Testis (tissue), 2 donors: ENCODE data around the gene TMEM151A.

Source experiments
- POLR2A ChIP-seq: fragments of 450-650 bp; IDR thresholded peaks from one replicate; pipeline ENCODE4 v1.6.1; 2017; ENCODE audit warnings: antibody characterized with exemption, mild to moderate bottlenecking, moderate library complexity
- TF ChIP-seq, protein P1 (sequence below), 3 experiments: fragments of 450-650 bp in 2 of 3; fragments of 200-600 bp in 1 of 3; sonication (generic) in 1 of 3; IDR thresholded peaks; one replicate each; pipeline ENCODE4 v1.5.1; 2016 to 2019; ENCODE audit warnings: antibody characterized with exemption in 3 of 3, mild to moderate bottlenecking in 2 of 3, moderate library complexity in 1 of 3

DNA sequence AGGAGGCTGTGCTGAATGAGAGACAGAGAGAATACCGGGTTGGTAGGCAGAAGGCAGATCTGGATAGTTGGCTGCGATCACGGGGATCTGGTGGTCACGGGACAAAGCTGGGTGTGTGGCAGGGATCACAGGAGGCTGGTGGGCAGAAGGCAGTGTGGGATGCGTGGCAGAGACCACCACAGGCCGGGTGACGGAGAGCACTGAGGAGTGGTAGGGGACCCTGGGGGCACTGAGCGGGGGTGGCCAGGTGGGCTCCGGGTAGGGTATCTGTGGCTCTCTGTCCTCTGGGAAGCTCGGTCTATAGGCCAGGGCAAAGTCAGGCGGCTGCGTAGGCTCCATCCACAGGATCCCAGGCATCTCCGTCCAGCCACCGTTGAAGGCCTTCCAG is 23.8 kb downstream of the TMEM151A start:
- TF ChIP-seq, protein P1, sequence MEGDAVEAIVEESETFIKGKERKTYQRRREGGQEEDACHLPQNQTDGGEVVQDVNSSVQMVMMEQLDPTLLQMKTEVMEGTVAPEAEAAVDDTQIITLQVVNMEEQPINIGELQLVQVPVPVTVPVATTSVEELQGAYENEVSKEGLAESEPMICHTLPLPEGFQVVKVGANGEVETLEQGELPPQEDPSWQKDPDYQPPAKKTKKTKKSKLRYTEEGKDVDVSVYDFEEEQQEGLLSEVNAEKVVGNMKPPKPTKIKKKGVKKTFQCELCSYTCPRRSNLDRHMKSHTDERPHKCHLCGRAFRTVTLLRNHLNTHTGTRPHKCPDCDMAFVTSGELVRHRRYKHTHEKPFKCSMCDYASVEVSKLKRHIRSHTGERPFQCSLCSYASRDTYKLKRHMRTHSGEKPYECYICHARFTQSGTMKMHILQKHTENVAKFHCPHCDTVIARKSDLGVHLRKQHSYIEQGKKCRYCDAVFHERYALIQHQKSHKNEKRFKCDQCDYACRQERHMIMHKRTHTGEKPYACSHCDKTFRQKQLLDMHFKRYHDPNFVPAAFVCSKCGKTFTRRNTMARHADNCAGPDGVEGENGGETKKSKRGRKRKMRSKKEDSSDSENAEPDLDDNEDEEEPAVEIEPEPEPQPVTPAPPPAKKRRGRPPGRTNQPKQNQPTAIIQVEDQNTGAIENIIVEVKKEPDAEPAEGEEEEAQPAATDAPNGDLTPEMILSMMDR (IDR thresholded peaks at IDR 0.05) = no peak
- TF ChIP-seq POLR2A = no peak
